ENCODE measurements around the gene JAG2. TPM values are rescaled to one million over a fixed set of nuclear protein-coding genes. Genes with fewer than 3 reads are reported as not detected.
A peak's percentile ranks its signal among the peaks of the same experiment; 100 is the strongest.

Gene JAG2
- total and polyA plus RNA-seq, 2 of the 4 experiments (the other 2 are of a cell fraction): 0.18 to 0.58 TPM

GRCh38 chr14:105126126-105126980 lies 42.2 kb downstream of the JAG2 start (continued):
- TF ChIP-seq, protein P1, sequence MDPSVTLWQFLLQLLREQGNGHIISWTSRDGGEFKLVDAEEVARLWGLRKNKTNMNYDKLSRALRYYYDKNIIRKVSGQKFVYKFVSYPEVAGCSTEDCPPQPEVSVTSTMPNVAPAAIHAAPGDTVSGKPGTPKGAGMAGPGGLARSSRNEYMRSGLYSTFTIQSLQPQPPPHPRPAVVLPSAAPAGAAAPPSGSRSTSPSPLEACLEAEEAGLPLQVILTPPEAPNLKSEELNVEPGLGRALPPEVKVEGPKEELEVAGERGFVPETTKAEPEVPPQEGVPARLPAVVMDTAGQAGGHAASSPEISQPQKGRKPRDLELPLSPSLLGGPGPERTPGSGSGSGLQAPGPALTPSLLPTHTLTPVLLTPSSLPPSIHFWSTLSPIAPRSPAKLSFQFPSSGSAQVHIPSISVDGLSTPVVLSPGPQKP (IDR thresholded peaks at IDR 0.05; ENCODE audit: borderline replicate concordance, low read depth, low read length): no peak

DNA sequence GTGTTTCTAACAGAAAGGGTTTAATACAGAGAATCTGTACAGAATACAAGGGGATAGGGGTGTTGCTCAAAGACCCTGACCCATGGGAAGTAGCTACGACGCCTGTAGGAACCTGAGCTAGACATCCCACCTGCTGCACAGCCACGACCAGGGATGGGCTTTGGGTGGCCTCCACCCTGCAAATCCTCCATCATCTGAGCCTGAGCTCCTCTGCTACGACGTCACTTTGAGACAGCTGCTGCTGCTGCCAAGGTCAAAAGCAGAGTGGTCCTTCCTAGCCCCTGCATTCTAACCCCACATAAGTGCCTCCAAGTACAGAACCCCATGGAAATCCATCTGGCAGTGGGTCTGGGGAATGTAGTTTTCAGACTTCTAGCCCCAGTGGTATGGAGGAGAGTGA lies 43.8 kb downstream of the JAG2 start:
- Histone ChIP-seq H4K20me1 (ENCODE audit: insufficient read depth, low read length) (no peaks in the 10 kb centered on the region), H3K18ac (ENCODE audit: low read depth, low read length) (no peak overlapping the region), H4K5ac (ENCODE audit: low read depth, low read length) (no peak overlapping the region), H4K91ac (ENCODE audit: insufficient read depth, low read depth, low read length) (no peak overlapping the region), H2BK5ac (ENCODE audit: low read depth, low read length, poor library complexity, severe bottlenecking) (no peak overlapping the region), H2AFZ (replicated peaks; ENCODE audit: low read length, poor library complexity) (no peak overlapping the region), H2BK15ac (ENCODE audit: low read depth, low read length) (no peak overlapping the region), H2BK20ac (ENCODE audit: low read depth, low read length) (no peak overlapping the region), H3K23ac (ENCODE audit: low read depth, low read length) (no peak overlapping the region), H3K4me2 (ENCODE audit: low read depth, low read length) (peak overlapping the region; percentile 63), H4K8ac (ENCODE audit: low read depth in 2 of 2, low read length in 2 of 2) (no peak overlapping the region), H3K36me3 (ENCODE audit: control insufficient read depth, insufficient read depth, low read length) (no peaks in the 10 kb centered on the region), H3K79me1 (ENCODE audit: low read depth in 1 of 2, low read length in 2 of 2) (no peaks in the 10 kb centered on the region), H3K56ac (ENCODE audit: extremely low read depth, insufficient read depth, low read length) (no peak overlapping the region), H3K27ac (ENCODE audit: insufficient read depth, low read length) (no peak overlapping the region), H2AK5ac (ENCODE audit: low read depth, low read length) (no peak overlapping the region), H3K27me3 (ENCODE audit: control insufficient read depth, insufficient read depth, low read length) (peaks cover 51% of the 10 kb centered on the region), H3K9me3 (ENCODE audit: control insufficient read depth, insufficient read depth, low read length) (peaks cover 14% of the 10 kb centered on the region), H3K4me3 (ENCODE audit: insufficient read depth, low read depth, low read length) (peak overlapping the region; percentile 20; the same call in 1 of the 2 replicates), H2AK9ac (replicated peaks; ENCODE audit: low read depth, low read length, poor library complexity) (no peak overlapping the region), H2BK120ac (ENCODE audit: low read depth, low read length) (no peak overlapping the region), H3K14ac (replicated peaks; ENCODE audit: low read depth, low read length) (no peak overlapping the region), H3K4ac (ENCODE audit: low read depth, low read length) (no peak overlapping the region), H3K9ac (ENCODE audit: low read depth, low read length) (no peak overlapping the region), H3K9me1 (ENCODE audit: insufficient read depth, low read length) (no peaks in the 10 kb centered on the region), H3K4me1 (ENCODE audit: control insufficient read depth, insufficient read depth, low read length) (no peaks in the 10 kb centered on the region)
- POLR2A ChIA-PET (ENCODE audit: unreplicated experiment): no interaction called here
- in situ Hi-C loops (cut with MboI; ENCODE audit: low sequenced_read_pairs): no loop called here
- ATAC-seq (ENCODE audit: low read depth) (no peak), DNase-seq (no peak)
- WGBS, 2 experiments (ENCODE audit: extremely low coverage in 2 of 2, insufficient read length in 1 of 2): no CpG with 5 or more reads among the region's 5 CpGs
- CTCF ChIA-PET: no interaction called here
- BruUV-seq (replicated peaks): no TSS peak
- dilution Hi-C loops (cut with HindIII; ENCODE audit: low sequenced_read_pairs, unreplicated experiment): no loop called here
- no peak for TF ChIP-seq BHLHE40 (IDR thresholded peaks at IDR 0.05; ENCODE audit: low read depth, low read length)
- TF ChIP-seq CEBPB (IDR thresholded peaks at IDR 0.05; ENCODE audit: low read depth, low read length): no peak
- no peak for TF ChIP-seq RCOR1 (IDR thresholded peaks at IDR 0.05; ENCODE audit: insufficient replicate concordance, low read length)
- TF ChIP-seq FOS (IDR thresholded peaks at IDR 0.05; ENCODE audit: low read depth, low read length): no peak
- intact Hi-C loops (cut with micrococcal nuclease): no loop called here

Measured in IMR-90 (cell line).